ENCODE data around the gene ADAT3. TPM values are rescaled to one million over a fixed set of nuclear protein-coding genes. Genes with fewer than 3 reads are reported as not detected.
A peak's percentile ranks its signal among the peaks of the same experiment; 100 is the strongest.
"Not testable (repeated sequence)": the region's sequence is repeated elsewhere in the genome, so short reads cannot be mapped to it uniquely, and the experiment has no call there.

Gene ADAT3
- total RNA-seq, 1 donor from 2014 or later = 1.2 TPM

- no peak for FAIRE-seq
- DNase-seq (ENCODE audit: low spot score in 2 of 2) = no peak
Measured at GRCh38 chr19:1865172-1866010, 39.8 kb upstream of the ADAT3 start.

- FAIRE-seq = no peak
- no peak for DNase-seq (ENCODE audit: low spot score in 2 of 2)
Measured at GRCh38 chr19:1866693-1867348, 38.4 kb upstream of the ADAT3 start.

- DNase-seq (ENCODE audit: low spot score in 2 of 2) (no peak), FAIRE-seq (no peak)
Measured at GRCh38 chr19:1867349-1867724, 37.9 kb upstream of the ADAT3 start.

- no peak for DNase-seq (ENCODE audit: low spot score in 2 of 2)
- no peak for FAIRE-seq
Measured at GRCh38 chr19:1868971-1869370, 36.2 kb upstream of the ADAT3 start.

GRCh38 chr19:1871140-1871597 lies 34.0 kb upstream of the ADAT3 start:
- DNase-seq (ENCODE audit: low spot score in 2 of 2) = no peak
- FAIRE-seq = no peak

GRCh38 chr19:1871630-1872029 lies 33.6 kb upstream of the ADAT3 start:
- DNase-seq (ENCODE audit: low spot score in 2 of 2) = no peak
- FAIRE-seq = no peak

- no peak for FAIRE-seq
Measured at GRCh38 chr19:1872807-1873523, 32.2 kb upstream of the ADAT3 start.

GRCh38 chr19:1873524-1874473 lies 31.4 kb upstream of the ADAT3 start:
- DNase-seq (ENCODE audit: low spot score in 2 of 2) (no peak), FAIRE-seq (no peak)

More at GRCh38 chr19:1872807-1873523, 32.2 kb upstream of the ADAT3 start:
- DNase-seq (ENCODE audit: low spot score in 2 of 2) = no peak

- FAIRE-seq (peak; percentile 37), DNase-seq (ENCODE audit: low spot score in 2 of 2) (no peak)
Measured at GRCh38 chr19:1874554-1875185, 30.5 kb upstream of the ADAT3 start.

- FAIRE-seq = not testable (repeated sequence)
Measured at GRCh38 chr19:1875265-1875645, 29.9 kb upstream of the ADAT3 start.

GRCh38 chr19:1875646-1876495 lies 29.3 kb upstream of the ADAT3 start:
- FAIRE-seq (no peak), DNase-seq (ENCODE audit: low spot score in 2 of 2) (peak; percentile 94 to 95)

More at GRCh38 chr19:1875265-1875645, 29.9 kb upstream of the ADAT3 start:
- DNase-seq (ENCODE audit: low spot score in 2 of 2) = not testable (repeated sequence)

GRCh38 chr19:1876496-1877279 lies 28.5 kb upstream of the ADAT3 start:
- peak in 1 of 2 donors; percentile 31 for DNase-seq (ENCODE audit: low spot score in 2 of 2)
- FAIRE-seq = not testable (repeated sequence)

GRCh38 chr19:1877280-1877660 lies 27.9 kb upstream of the ADAT3 start:
- not testable (repeated sequence) for FAIRE-seq; DNase-seq (ENCODE audit: low spot score in 2 of 2)

GRCh38 chr19:1878583-1878982 lies 26.6 kb upstream of the ADAT3 start:
- not testable (repeated sequence) for DNase-seq (ENCODE audit: low spot score in 2 of 2); FAIRE-seq

- FAIRE-seq; DNase-seq (ENCODE audit: low spot score in 2 of 2): not testable (repeated sequence)
Measured at GRCh38 chr19:1879982-1880381, 25.2 kb upstream of the ADAT3 start.

GRCh38 chr19:1880611-1881392 lies 24.4 kb upstream of the ADAT3 start:
- FAIRE-seq = no peak
- DNase-seq (ENCODE audit: low spot score in 2 of 2) = no peak
